ENCODE measurements around the gene MAP3K20.
"Not testable (repeated sequence)": the region's sequence is repeated elsewhere in the genome, so short reads cannot be mapped to it uniquely, and the experiment has no call there.

The MAP3K20 gene

DNA sequence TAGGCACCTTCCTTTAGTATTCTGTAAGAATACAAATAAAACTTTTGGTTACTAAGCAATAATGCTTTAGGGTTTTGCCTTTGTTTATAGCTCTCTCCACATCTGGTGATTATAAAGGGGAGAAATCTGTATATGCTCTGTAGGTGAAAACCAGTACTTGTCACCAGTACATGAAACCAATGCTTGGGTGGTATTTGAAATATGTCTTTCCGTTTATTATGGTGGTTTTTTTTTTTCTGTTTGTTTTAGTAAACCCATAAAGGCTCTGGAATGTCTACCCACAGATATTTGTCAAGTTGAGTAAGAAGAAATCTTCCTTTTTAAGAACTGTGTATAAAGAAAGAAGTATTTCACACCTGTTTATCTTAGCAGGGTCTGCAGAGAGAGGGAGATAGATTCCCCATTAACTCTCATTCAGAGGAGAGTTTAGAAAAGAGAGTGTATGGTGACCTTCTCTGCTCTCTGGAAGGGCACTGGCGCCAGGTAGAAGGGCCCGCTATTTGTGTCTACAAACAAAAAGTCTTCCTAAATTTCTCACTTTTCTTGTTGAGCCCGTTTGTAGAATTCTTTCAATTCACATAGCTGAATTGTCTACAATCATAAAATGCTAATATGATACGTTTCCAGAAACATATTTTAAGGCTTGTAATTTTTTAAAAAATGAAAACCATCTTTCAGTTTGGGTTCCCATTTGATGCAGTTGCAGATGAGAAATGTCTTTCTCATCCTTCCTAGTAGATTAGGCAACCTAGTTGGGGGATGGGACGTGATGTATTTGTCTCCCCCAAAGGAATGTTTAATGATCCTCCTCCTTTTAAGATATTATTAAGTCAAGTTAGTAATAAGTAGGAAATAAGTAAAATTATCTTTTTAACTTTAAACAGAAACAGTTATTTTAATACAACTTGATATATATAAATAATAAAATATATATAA lies 33.9 kb downstream of the MAP3K20 start:
- Mint-ChIP-seq H3K4me3 (no peak overlapping the region), H3K36me3 (ENCODE audit: low read depth) (peaks cover 7% of the 10 kb centered on the region), H3K27ac (no peak overlapping the region), H3K27me3 (ENCODE audit: low read depth) (peaks cover 25% of the 10 kb centered on the region), H3K9me3 (peaks cover 25% of the 10 kb centered on the region), H3K4me1 (ENCODE audit: low read depth) (peaks cover 10% of the 10 kb centered on the region)
- DNase-seq (ENCODE audit: low spot score), result no peak

DNA sequence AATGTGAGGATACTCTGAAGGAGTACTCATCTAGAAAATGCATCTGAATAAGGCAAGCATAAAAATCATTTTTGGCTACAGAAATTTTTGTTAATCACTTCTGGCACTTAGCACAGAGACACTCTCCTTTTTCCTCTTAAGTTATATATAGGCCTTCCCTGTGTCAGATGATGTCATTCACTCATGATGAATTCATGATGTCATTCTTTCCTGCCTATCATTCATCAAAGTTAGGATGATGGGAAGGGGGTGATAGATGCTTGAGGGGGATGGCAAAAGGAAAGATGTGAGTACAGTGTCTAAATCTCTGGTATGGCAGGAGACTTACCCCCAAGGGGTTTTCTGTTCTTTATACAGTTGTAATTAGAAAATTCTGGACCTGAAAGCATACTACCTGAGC lies 42.0 kb downstream of the MAP3K20 start:
- Mint-ChIP-seq H3K4me3 (no peak overlapping the region), H3K9me3 (peaks cover 20% of the 10 kb centered on the region), H3K27me3 (ENCODE audit: low read depth) (peaks cover 18% of the 10 kb centered on the region), H3K27ac (no peak overlapping the region), H3K36me3 (ENCODE audit: low read depth) (peaks cover 5% of the 10 kb centered on the region), H3K4me1 (ENCODE audit: low read depth) (peaks cover 14% of the 10 kb centered on the region)
- DNase-seq (ENCODE audit: low spot score), result no peak

DNA sequence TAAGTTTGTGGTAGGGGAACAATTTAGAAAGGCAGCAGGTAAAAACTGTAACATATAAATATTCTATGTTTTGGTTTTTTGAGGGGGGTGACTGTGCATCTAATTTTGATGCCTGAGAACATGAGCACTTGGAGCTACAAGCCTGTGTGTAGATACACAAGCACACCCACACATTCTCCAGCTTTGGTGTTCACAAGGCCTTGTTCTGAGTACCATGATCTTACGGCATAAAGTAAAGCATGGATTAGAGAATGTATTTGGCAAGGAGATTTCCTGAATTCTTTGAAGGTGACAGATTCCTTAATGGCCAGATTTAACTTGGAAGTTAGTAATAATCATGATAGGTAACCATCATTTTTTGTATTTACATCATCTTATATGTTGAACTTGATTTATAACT lies 42.7 kb downstream of the MAP3K20 start:
- no peak overlapping the region for H3K4me3 Mint-ChIP-seq
- H3K9me3 Mint-ChIP-seq, result peaks cover 14% of the 10 kb centered on the region
- no peak overlapping the region for H3K27ac Mint-ChIP-seq
- H3K27me3 Mint-ChIP-seq (ENCODE audit: low read depth), result peaks cover 11% of the 10 kb centered on the region
- no peak for DNase-seq (ENCODE audit: low spot score)
- peaks cover 11% of the 10 kb centered on the region for H3K4me1 Mint-ChIP-seq (ENCODE audit: low read depth)
- H3K36me3 Mint-ChIP-seq (ENCODE audit: low read depth), result peaks cover 3% of the 10 kb centered on the region

DNA sequence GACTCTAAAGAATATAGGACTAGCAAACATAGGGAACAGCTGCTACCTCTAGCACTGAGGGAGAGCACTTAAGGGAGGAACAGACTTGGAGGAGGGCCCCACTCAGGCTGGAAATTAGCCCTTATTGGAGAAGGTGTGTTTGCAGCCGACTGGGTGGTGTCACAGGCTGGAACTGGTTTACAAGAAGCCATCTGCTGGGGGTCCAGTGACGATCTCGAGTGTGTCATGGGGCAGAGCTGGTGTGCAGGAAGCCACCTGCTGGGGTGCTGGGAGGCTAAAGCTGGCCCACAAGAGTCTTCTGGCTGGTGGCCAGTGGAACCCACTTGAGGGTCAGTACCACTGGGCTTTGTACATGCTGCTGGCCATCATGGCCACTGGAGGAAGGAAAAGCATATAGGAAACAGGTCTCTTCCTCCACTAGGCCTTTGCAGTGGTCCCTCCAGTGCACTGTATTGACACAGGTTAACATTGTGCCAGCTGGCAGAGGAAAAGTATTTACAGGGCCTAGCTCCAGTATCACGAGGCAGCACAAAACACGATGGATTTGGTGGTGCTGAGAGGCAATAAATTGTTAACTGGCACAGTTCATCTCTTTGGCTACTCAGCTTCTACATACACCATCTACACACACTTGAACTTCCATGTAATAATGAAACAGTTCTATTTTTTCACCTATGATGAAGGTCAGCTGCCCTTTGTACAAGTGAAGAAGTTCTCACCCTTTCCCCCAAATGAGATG lies 43.6 kb downstream of the MAP3K20 start:
- H3K36me3 Mint-ChIP-seq (ENCODE audit: low read depth), result peaks cover 3% of the 10 kb centered on the region
- no peak overlapping the region for H3K27ac Mint-ChIP-seq
- peaks cover 7% of the 10 kb centered on the region for H3K9me3 Mint-ChIP-seq
- H3K27me3 Mint-ChIP-seq (ENCODE audit: low read depth), result peaks cover 5% of the 10 kb centered on the region
- H3K4me1 Mint-ChIP-seq (ENCODE audit: low read depth), result peaks cover 11% of the 10 kb centered on the region
- no peak overlapping the region for H3K4me3 Mint-ChIP-seq
- DNase-seq (ENCODE audit: low spot score), result no peak

DNA sequence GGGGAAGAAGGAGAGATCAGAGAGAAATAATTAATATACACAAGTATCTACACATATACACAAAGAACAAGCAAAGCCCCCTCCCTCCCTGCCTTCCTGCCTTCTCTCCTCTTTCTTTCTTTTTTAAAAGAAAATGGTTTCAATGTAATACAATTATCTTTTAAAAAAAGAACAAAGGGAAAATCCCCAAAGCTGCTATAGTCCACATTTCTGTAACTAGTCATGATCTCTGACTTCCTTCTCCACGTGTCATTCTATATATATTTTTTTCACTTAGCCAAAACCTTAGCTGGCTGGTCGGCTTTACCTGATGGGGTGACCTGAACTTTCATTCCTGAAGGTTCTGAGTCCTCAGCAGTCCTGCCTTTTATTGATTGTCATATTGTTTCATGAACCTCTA lies 44.3 kb downstream of the MAP3K20 start:
- no peak overlapping the region for H3K4me3 Mint-ChIP-seq
- H3K27me3 Mint-ChIP-seq (ENCODE audit: low read depth), result no peaks in the 10 kb centered on the region
- peaks cover 13% of the 10 kb centered on the region for H3K4me1 Mint-ChIP-seq (ENCODE audit: low read depth)
- peaks cover under 1% of the 10 kb centered on the region for H3K9me3 Mint-ChIP-seq
- DNase-seq (ENCODE audit: low spot score), result no peak
- no peak overlapping the region for H3K27ac Mint-ChIP-seq
- H3K36me3 Mint-ChIP-seq (ENCODE audit: low read depth), result peaks cover 3% of the 10 kb centered on the region

DNA sequence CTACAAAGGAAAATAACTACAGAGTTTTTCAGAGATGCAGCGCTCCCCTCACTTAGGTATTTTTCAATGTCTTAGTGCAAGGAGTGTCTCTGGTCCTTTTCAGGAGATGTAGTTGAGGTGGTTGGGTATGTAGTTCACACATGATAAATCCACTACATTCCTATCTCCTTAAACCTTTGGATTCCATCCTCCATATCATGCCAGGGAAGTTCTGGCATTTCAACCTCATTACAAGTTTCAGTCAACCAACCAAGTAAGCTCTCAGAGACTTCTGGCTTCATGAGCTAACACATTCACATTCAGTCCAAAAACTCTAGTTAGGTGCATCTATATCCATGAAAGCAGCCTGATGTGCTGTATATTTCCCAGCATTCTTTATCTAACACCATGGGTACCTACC lies 47.3 kb downstream of the MAP3K20 start:
- Mint-ChIP-seq H3K9me3 (no peaks in the 10 kb centered on the region), H3K36me3 (ENCODE audit: low read depth) (peaks cover 3% of the 10 kb centered on the region), H3K27me3 (ENCODE audit: low read depth) (no peaks in the 10 kb centered on the region), H3K4me3 (no peak overlapping the region), H3K27ac (no peak overlapping the region), H3K4me1 (ENCODE audit: low read depth) (peaks cover 13% of the 10 kb centered on the region)
- no peak for DNase-seq (ENCODE audit: low spot score)

DNA sequence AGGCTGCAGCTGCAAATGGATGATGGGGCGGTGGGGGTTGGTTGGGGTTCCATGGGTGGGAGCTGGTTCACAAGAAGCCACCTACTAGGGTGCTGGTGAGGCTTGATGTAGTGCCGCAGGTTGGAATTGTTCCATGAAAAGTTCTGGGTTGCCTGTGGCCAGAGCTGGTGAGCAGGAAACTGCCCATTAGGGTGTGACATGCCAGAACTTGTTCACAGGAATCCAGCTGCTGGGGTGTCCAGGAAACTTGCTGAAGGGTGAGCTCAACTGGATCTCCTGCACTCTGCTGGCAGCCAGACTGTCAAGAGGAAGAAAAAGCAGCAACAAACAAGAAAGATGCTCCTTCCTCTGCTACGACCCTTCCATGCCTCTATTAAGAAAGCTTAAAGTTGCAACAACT lies 48.8 kb downstream of the MAP3K20 start:
- DNase-seq (ENCODE audit: low spot score), result no peak
- H3K36me3 Mint-ChIP-seq (ENCODE audit: low read depth), result peaks cover 5% of the 10 kb centered on the region
- H3K27me3 Mint-ChIP-seq (ENCODE audit: low read depth), result peaks cover 2% of the 10 kb centered on the region
- H3K9me3 Mint-ChIP-seq, result no peaks in the 10 kb centered on the region
- no peak overlapping the region for H3K27ac Mint-ChIP-seq
- H3K4me1 Mint-ChIP-seq (ENCODE audit: low read depth), result peaks cover 15% of the 10 kb centered on the region
- no peak overlapping the region for H3K4me3 Mint-ChIP-seq

DNA sequence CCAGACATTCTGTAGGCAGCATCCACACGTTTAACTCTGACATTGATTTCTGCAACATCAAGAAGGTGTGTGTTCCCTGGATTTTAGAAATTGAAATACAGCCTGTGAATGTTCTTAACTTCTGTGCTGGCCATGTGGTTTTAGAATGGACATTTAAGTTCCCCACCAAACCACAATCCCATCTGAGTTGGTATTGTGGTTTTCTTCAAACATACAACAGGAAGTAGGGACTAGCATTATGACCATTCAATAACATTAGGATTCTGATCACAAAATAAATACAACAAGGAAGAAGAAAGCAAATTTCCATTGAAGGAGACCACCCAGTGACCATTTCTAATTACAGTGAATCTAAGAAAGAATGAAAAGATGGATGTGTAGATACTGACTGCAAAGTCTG lies 51.2 kb downstream of the MAP3K20 start:
- Mint-ChIP-seq H3K4me1 (ENCODE audit: low read depth) (peaks cover 22% of the 10 kb centered on the region), H3K36me3 (ENCODE audit: low read depth) (peaks cover 5% of the 10 kb centered on the region), H3K4me3 (no peak overlapping the region), H3K27me3 (ENCODE audit: low read depth) (peaks cover 6% of the 10 kb centered on the region), H3K27ac (no peak overlapping the region), H3K9me3 (no peaks in the 10 kb centered on the region)
- no peak for DNase-seq (ENCODE audit: low spot score)

DNA sequence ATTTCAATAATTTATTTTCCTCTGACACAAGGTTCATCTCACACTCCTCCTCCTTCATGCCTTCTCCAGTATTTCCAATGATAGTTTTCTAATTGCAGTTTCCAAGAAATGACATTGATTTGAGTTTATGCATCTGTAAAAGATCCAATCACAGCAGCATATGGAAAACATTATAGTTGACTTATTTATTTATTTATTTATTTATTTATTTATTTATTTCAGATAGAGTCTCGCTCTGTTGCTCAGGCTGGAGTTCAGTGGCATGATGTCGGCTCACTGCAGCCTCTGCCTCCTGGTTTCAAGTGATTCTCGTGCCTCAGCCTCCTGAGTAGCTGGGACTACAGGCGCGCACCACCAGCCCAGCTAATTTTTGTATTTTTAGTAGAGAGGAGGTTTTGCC lies 52.5 kb downstream of the MAP3K20 start:
- H3K4me1 Mint-ChIP-seq (ENCODE audit: low read depth), result peaks cover 34% of the 10 kb centered on the region
- not testable (repeated sequence) for H3K36me3 Mint-ChIP-seq (ENCODE audit: low read depth); H3K27ac Mint-ChIP-seq; H3K9me3 Mint-ChIP-seq; H3K4me3 Mint-ChIP-seq; H3K27me3 Mint-ChIP-seq (ENCODE audit: low read depth); DNase-seq (ENCODE audit: low spot score)

DNA sequence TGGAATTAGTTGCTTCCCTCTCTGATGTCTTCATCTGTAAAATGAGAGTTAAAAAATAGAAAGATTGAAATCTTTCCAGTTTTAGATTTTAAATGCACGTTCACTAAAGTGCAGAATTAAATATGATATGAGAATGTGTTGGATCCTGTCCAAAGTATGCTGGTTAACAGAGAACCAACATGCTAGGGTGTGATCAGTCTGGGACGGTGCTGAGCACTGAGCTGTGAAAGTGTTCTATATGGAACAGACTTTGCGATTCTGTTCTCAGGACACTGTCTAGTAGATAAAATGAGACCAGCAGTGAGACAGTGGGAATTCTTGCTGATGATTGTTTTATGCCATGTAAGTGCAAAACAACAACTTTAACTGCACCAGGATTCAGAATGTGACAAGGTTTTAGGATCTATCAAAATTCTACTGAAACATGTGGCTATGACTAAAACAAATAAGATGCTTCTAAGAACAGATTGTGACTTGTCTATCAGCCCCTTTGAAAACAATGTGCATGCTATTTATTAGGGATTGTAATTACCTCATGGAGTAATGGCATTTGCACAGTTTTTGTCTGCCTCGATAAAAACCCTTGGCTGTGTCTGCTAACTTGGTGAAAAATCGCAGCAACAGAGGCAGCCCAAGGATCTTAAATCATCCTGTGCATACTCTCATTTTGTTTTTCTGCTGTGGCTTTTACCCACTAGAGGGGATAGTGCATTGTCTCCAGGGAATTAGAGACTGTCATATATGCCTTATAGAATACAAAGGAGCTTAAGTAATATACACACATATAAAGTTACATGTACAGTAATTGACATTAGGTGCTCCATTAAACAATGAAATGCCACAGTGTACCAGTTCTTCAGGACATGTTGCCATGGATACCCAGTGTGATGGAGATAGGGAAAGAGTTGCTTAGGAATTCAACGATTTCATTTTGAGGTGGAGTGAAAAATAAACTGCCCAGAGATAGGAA lies 55.1 kb downstream of the MAP3K20 start:
- H3K4me1 Mint-ChIP-seq (ENCODE audit: low read depth), result peaks cover 50% of the 10 kb centered on the region
- no peak overlapping the region for H3K27ac Mint-ChIP-seq
- H3K9me3 Mint-ChIP-seq, result no peaks in the 10 kb centered on the region
- H3K36me3 Mint-ChIP-seq (ENCODE audit: low read depth), result peaks cover 11% of the 10 kb centered on the region
- no peak overlapping the region for H3K4me3 Mint-ChIP-seq
- no peak for DNase-seq (ENCODE audit: low spot score)
- H3K27me3 Mint-ChIP-seq (ENCODE audit: low read depth), result peaks cover 13% of the 10 kb centered on the region

DNA sequence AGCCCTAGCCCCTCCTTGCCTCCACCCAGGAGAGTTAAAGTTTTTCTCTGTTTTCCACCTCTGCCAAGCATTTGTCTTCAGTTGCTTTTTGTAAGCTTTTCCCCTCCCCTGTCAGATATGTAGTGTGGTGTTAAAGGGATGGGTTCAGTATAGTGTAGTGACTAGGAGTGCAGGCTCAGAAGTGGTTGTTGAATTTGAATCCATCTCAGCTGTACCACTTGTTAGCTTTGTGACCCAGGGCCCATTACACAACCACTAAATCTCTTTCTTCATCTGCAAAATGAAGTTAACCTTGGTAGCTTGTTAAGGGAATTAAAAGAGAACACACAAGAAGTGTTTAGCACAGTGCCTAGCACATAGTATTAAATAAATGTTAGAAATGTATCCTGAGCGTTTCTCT lies 56.9 kb downstream of the MAP3K20 start:
- Mint-ChIP-seq H3K4me3 (no peak overlapping the region), H3K27me3 (ENCODE audit: low read depth) (peaks cover 13% of the 10 kb centered on the region), H3K36me3 (ENCODE audit: low read depth) (peaks cover 11% of the 10 kb centered on the region), H3K4me1 (ENCODE audit: low read depth) (peaks cover 64% of the 10 kb centered on the region), H3K27ac (no peak overlapping the region), H3K9me3 (no peaks in the 10 kb centered on the region)
- DNase-seq (ENCODE audit: low spot score), result no peak

DNA sequence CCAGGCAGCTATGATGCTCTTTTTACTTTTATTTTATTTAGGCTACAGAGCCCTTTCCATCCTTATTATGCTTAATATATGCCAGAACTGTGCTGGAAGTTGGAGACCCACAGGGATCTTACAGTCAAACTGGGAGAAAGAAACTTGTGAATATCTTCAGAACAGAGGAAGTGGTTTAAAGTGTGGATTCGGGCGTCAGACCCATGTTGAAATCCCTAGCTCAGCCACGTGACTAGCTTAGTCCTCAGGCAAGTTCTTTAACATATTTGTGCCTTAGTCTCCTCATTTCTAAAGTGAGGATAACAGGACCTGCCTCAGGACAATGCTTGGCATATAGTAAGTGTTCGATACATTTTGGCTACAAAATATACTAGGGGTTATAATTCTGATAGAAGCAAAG lies 59.1 kb downstream of the MAP3K20 start:
- H3K9me3 Mint-ChIP-seq, result no peaks in the 10 kb centered on the region
- H3K27ac Mint-ChIP-seq, result peak overlapping the region; percentile 38
- H3K27me3 Mint-ChIP-seq (ENCODE audit: low read depth), result peaks cover 9% of the 10 kb centered on the region
- DNase-seq (ENCODE audit: low spot score), result peak; percentile 38
- peaks cover 66% of the 10 kb centered on the region for H3K4me1 Mint-ChIP-seq (ENCODE audit: low read depth)
- peaks cover 7% of the 10 kb centered on the region for H3K36me3 Mint-ChIP-seq (ENCODE audit: low read depth)
- peak overlapping the region; percentile 55 for H3K4me3 Mint-ChIP-seq

DNA sequence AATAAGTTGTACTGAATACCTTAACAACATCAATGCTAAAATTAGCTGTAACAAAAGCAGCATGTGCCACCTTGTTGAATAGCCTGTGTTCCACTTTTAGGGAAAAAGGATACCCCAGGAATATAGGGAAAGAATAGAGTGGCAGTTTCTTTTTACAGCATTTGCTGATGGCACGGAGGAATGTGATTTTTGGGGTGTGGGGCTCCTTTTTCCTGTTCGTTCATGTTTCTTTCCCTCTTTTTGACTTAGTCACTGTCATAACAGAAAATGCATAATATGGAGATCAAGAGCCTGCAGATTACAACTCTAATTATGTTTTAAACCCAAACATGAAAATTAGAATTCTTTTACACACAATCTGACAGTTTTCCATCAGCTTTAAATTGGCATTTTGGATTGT lies 60.4 kb downstream of the MAP3K20 start:
- no peak overlapping the region for H3K27ac Mint-ChIP-seq
- H3K4me3 Mint-ChIP-seq, result peak overlapping the region; percentile 41
- H3K27me3 Mint-ChIP-seq (ENCODE audit: low read depth), result peaks cover 11% of the 10 kb centered on the region
- H3K4me1 Mint-ChIP-seq (ENCODE audit: low read depth), result peaks cover 62% of the 10 kb centered on the region
- peaks cover 4% of the 10 kb centered on the region for H3K9me3 Mint-ChIP-seq
- DNase-seq (ENCODE audit: low spot score), result no peak
- H3K36me3 Mint-ChIP-seq (ENCODE audit: low read depth), result peaks cover 9% of the 10 kb centered on the region
